HCT116 (cell line): ENCODE measurements around the gene R3HDM1. TPM values are rescaled to one million over a fixed set of nuclear protein-coding genes. Genes with fewer than 3 reads are reported as not detected.

Source experiments
- ATAC-seq: fragments of 200-7000 bp; cut with Tn5 transposase; 2 replicates; pipeline ENCODE4 v1.9.1; 2020; ENCODE audit warnings: mild to moderate bottlenecking, moderate library complexity
- BruUV-seq: library from RNA; stranded (reverse); fragments of 400-500 nt; replicated peaks from 2 replicates; lab custom pipeline; 2021; lab: Mats Ljungman, UMichigan
- CTCF ChIA-PET: fragments of 300-600 bp; sonication (Branson Sonifier 250); formaldehyde crosslinking; loops from one replicate; lab custom pipeline; 2021; ENCODE audit warnings: antibody characterized with exemption; lab: Charles Lee
- POLR2A ChIA-PET: fragments of 300-600, 350-600 bp; sonication (Branson Sonifier 250); formaldehyde crosslinking; loops from one replicate; lab custom pipeline; 2021; ENCODE audit warnings: antibody characterized with exemption; lab: Charles Lee
- RAD21 ChIA-PET, 2 experiments: fragments of 300-600 bp; sonication (Branson Sonifier 250); formaldehyde crosslinking; loops; one replicate each; lab custom pipeline; 2023; ENCODE audit warnings: low total read pairs in 2 of 2; ENCODE audit not compliant: uncharacterized antibody in 2 of 2, unreplicated experiment in 2 of 2, low non-redundant PET in 1 of 2; lab: Charles Lee
- DNase-seq: peaks from one replicate; pipeline ENCODE4 v3.0.0-alpha.2; 2010; ENCODE audit warnings: low read depth, low spot score
- H2AFZ ChIP-seq: fragments of 200-600 bp; shearing (Covaris generic), sonication (generic); 2 replicates; pipeline ENCODE4 v1.6.1; 2017; ENCODE audit warnings: low read depth, mixed run types, mixed read lengths, antibody characterized with exemption, low read length; ENCODE audit not compliant: poor library complexity, severe bottlenecking
- H3K27ac ChIP-seq: 2 replicates; pipeline ENCODE4 v1.5.1; 2012; ENCODE audit warnings: low read depth, low read length
- H3K27me3 ChIP-seq: fragments of 200-600 bp; sonication (generic); 2 replicates; pipeline ENCODE4 v1.6.1; 2016; ENCODE audit warnings: mixed run types, low read length, mixed read lengths; ENCODE audit not compliant: insufficient read depth
- H3K36me3 ChIP-seq, 2 experiments: fragments of 200-500 bp in 1 of 2; fragments of 200-600 bp in 1 of 2; sonication (Bioruptor generic) in 1 of 2; sonication (generic) in 1 of 2; 2 replicates each; pipeline versions ENCODE4 v1.5.1 to v1.6.1; 2014 to 2016; ENCODE audit warnings: low read length in 2 of 2, inconsistent platforms in 1 of 2, mixed read lengths in 1 of 2, mixed run types in 1 of 2; ENCODE audit not compliant: insufficient read depth in 2 of 2, control insufficient read depth in 1 of 2
- H3K4me1 ChIP-seq, 2 experiments: fragments of 200-600 bp in 1 of 2; sonication (generic) in 1 of 2; 2 replicates each; pipeline versions ENCODE4 v1.5.1 to v1.6.1; 2012 to 2017; ENCODE audit warnings: low read length in 2 of 2, inconsistent platforms in 1 of 2, mild to moderate bottlenecking in 1 of 2, mixed read lengths in 1 of 2, mixed run types in 1 of 2, moderate library complexity in 1 of 2; ENCODE audit not compliant: insufficient read depth in 2 of 2, control insufficient read depth in 1 of 2
- H3K4me2 ChIP-seq: fragments of 200-600 bp; sonication (generic); 2 replicates; pipeline ENCODE4 v1.6.1; 2017; ENCODE audit warnings: mixed run types, low read length, mixed read lengths
- H3K4me3 ChIP-seq, 2 experiments: fragments of 200-600 bp in 1 of 2; sonication (generic) in 1 of 2; replicated peaks in 1 of 2; 2 replicates each; pipeline ENCODE4 v1.5.1; 2011 to 2016; ENCODE audit warnings: low read length in 2 of 2, control low read depth in 1 of 2, low read depth in 1 of 2, mild to moderate bottlenecking in 1 of 2, mixed read lengths in 1 of 2, mixed run types in 1 of 2
- H3K79me2 ChIP-seq: fragments of 200-600 bp; sonication (generic); 2 replicates; pipeline ENCODE4 v1.6.1; 2017; ENCODE audit warnings: mild to moderate bottlenecking, mixed run types, low read length, moderate library complexity, mixed read lengths; ENCODE audit not compliant: insufficient read depth
- H3K9ac ChIP-seq: fragments of 200-600 bp; sonication (generic); 2 replicates; pipeline ENCODE4 v1.6.1; 2016; ENCODE audit warnings: low read length, mixed read lengths
- H3K9me2 ChIP-seq: fragments of 200-600 bp; sonication (generic), shearing (Covaris generic); 2 replicates; pipeline ENCODE4 v1.6.1; 2017; ENCODE audit warnings: mixed run types, mild to moderate bottlenecking, moderate library complexity; ENCODE audit not compliant: insufficient read depth
- H3K9me3 ChIP-seq, 2 experiments: fragments of 200-500 bp in 1 of 2; fragments of 200-600 bp in 1 of 2; sonication (Bioruptor generic) in 1 of 2; sonication (generic) in 1 of 2; 2 replicates each; pipeline ENCODE4 v1.6.1; 2014 to 2017; ENCODE audit warnings: low read length in 2 of 2, mixed read lengths in 2 of 2, inconsistent platforms in 1 of 2, low read depth in 1 of 2, mild to moderate bottlenecking in 1 of 2, mixed run types in 1 of 2, moderate library complexity in 1 of 2; ENCODE audit not compliant: control insufficient read depth in 1 of 2, insufficient read depth in 1 of 2
- H4K20me1 ChIP-seq: fragments of 200-600 bp; sonication (generic), shearing (Covaris generic); 2 replicates; pipeline ENCODE4 v1.6.1; 2017; ENCODE audit warnings: mixed run types, mild to moderate bottlenecking, moderate library complexity; ENCODE audit not compliant: insufficient read depth
- ATF3 ChIP-seq: IDR thresholded peaks from 2 replicates; pipeline ENCODE4 v1.6.1; 2012
- CTCF ChIP-seq, 3 experiments: fragments of 200-600 bp in 1 of 3; sonication (generic) in 1 of 3; IDR thresholded peaks in 2 of 3; conservative IDR thresholded peaks in 1 of 3; 2 replicates each; pipeline ENCODE4 v1.5.1; 2012 to 2017; ENCODE audit warnings: low read depth in 2 of 3, low read length in 2 of 3, antibody characterized with exemption in 1 of 3, borderline replicate concordance in 1 of 3, control low read depth in 1 of 3, mild to moderate bottlenecking in 1 of 3, mixed read lengths in 1 of 3, mixed run types in 1 of 3, moderate library complexity in 1 of 3; ENCODE audit not compliant: insufficient read depth in 1 of 3
- ELF1 ChIP-seq: IDR thresholded peaks from 2 replicates; pipeline ENCODE4 v1.6.1; 2012; ENCODE audit warnings: low read depth, borderline replicate concordance
- EZH2 ChIP-seq: fragments of 200-600 bp; sonication (generic); IDR thresholded peaks from 2 replicates; pipeline ENCODE4 v1.6.1; 2017; ENCODE audit warnings: antibody characterized with exemption, mixed run types
- EZH2phosphoT487 ChIP-seq: fragments of 200-600 bp; IDR thresholded peaks from 2 replicates; pipeline ENCODE4 v1.6.1; 2018; ENCODE audit warnings: antibody characterized with exemption, borderline replicate concordance
- JUND ChIP-seq: IDR thresholded peaks from 2 replicates; pipeline ENCODE4 v1.6.1; 2012
- REST ChIP-seq: IDR thresholded peaks from 2 replicates; pipeline ENCODE4 v1.6.1; 2012; ENCODE audit warnings: low read depth
- SIN3A ChIP-seq: IDR thresholded peaks from 2 replicates; pipeline ENCODE4 v1.6.1; 2012; ENCODE audit warnings: low read depth
- SP1 ChIP-seq: IDR thresholded peaks from 2 replicates; pipeline ENCODE4 v1.6.1; 2012; ENCODE audit warnings: low read depth
- ZFX ChIP-seq: fragments of 450-650 bp; IDR thresholded peaks from 2 replicates; pipeline ENCODE4 v1.6.1; 2017
- ZNF274 ChIP-seq: fragments of 200-500 bp; sonication (Bioruptor generic); IDR thresholded peaks from 2 replicates; pipeline ENCODE4 v1.6.1; 2014; ENCODE audit warnings: mild to moderate bottlenecking, low read depth, low read length, inconsistent platforms
- intact Hi-C: fragments of 100-400 bp; cut with micrococcal nuclease; formaldehyde crosslinking; loops from 2 replicates; pipeline ENCODE4 v1.10.0; 2022
- total RNA-seq: library from RNA; stranded (reverse); gene quantifications from one replicate; pipeline ENCODE4 v1.2.1, GENCODE V29; 2021; ENCODE audit not compliant: unreplicated experiment

The R3HDM1 gene
- total RNA-seq, 1 experiment from 2014 or later: 43.1 TPM

- POLR2A ChIA-PET: no interaction called here
Observed at GRCh38 chr2:135688978-135689377, 157.7 kb downstream of the R3HDM1 start.

More at GRCh38 chr2:135688978-135689377, 157.7 kb downstream of the R3HDM1 start:
- no peaks in the 10 kb centered on the region for H3K79me2 ChIP-seq
- TF ChIP-seq JUND: no peak
- TF ChIP-seq REST: no peak
- no peak for TF ChIP-seq ZFX
- TF ChIP-seq SP1: no peak
- no peak for TF ChIP-seq SIN3A
- TF ChIP-seq ATF3: no peak
- no peak for TF ChIP-seq ZNF274
- TF ChIP-seq EZH2phosphoT487: no peak
- no peak for TF ChIP-seq EZH2
- no peak for TF ChIP-seq ELF1
- TF ChIP-seq CTCF (IDR thresholded peaks at IDR 0.05 in 2 of 3, conservative IDR thresholded peaks at IDR 0.05 in 1 of 3; ENCODE audit: borderline replicate concordance in 1 of 3, insufficient read depth in 1 of 3, low read depth in 2 of 3, low read length in 2 of 3): no peak
- TF ChIP-seq, all 23 proteins: peak for 0
- no peaks in the 10 kb centered on the region for H3K36me3 ChIP-seq
- ATAC-seq (no peak), DNase-seq (no peak)
- H3K4me3 ChIP-seq: no peak overlapping the region
- H3K27me3 ChIP-seq: no peaks in the 10 kb centered on the region
- ChIA-PET RAD21 (no interaction called here), CTCF (no interaction called here)
- H3K9me2 ChIP-seq: no peaks in the 10 kb centered on the region
- no peak overlapping the region for H3K4me2 ChIP-seq
- no peaks in the 10 kb centered on the region for H3K9me3 ChIP-seq
- H3K27ac ChIP-seq: no peak overlapping the region
- no peak overlapping the region for H2AFZ ChIP-seq
- no peaks in the 10 kb centered on the region for H4K20me1 ChIP-seq
- H3K9ac ChIP-seq: no peak overlapping the region
- BruUV-seq: no TSS peak
- no peaks in the 10 kb centered on the region for H3K4me1 ChIP-seq
- intact Hi-C loops: no loop called here
